Muscle of back (tissue), 13 donors: ENCODE measurements around the gene MISP. TPM values are rescaled to one million over a fixed set of nuclear protein-coding genes. Genes with fewer than 3 reads are reported as not detected.
"Not testable (repeated sequence)": the region's sequence is repeated elsewhere in the genome, so short reads cannot be mapped to it uniquely, and the experiment has no call there.

ENCODE experiments used
- DNase-seq, 3 donors: peaks; one replicate each; pipeline versions ENCODE4 v3.0.0 to v3.0.0-alpha.2; 2013
- long read RNA-seq, 9 donors: transcript quantifications; one replicate each; lab custom pipeline, GENCODE V29; 2026
- polyA plus RNA-seq, 10 donors: library from polyadenylated mRNA; unstranded; fragments of 120-200 nt; gene quantifications; one replicate each; pipeline ENCODE4 v1.2.1, GENCODE V29; 2013; ENCODE audit not compliant: insufficient read length in 10 of 10

The MISP gene
- polyA plus RNA-seq = under 1 TPM in 9 of 10 donors, not detected in 1; 0.05 to 0.84 (median 0.17) TPM
- long read RNA-seq, donor 1 = 0 reads
- long read RNA-seq, donor 2 = 0 reads
- long read RNA-seq, donor 3 = 0 reads
- long read RNA-seq, donor 4 = 0 reads
- long read RNA-seq, donor 5 = 0 reads
- long read RNA-seq, donor 6 = 0 reads
- long read RNA-seq, donor 7 = 0 reads
- long read RNA-seq, donor 8 = 0 reads
- long read RNA-seq, donor 9 = 0 reads

GRCh38 chr19:750640-751423, at the start of gene MISP:
MISP (plus strand) TSS chr19:751112; CDS start chr19:756947, 5,835 bp downstream.
- DNase-seq = no peak

GRCh38 chr19:702847-703246, 48.1 kb upstream of the MISP start:
- not testable (repeated sequence) for DNase-seq

- no peak for DNase-seq
Measured at GRCh38 chr19:703329-703650, 47.6 kb upstream of the MISP start.

GRCh38 chr19:703651-704446, 47.1 kb upstream of the MISP start:
- DNase-seq = peak in 1 of 3 donors; percentile 59

- DNase-seq = no peak
Measured at GRCh38 chr19:704447-704741, 46.5 kb upstream of the MISP start.

- DNase-seq = peak in 1 of 3 donors; percentile 69
Measured at GRCh38 chr19:708154-709143, 42.5 kb upstream of the MISP start, which contains the start of gene PALM. PALM (plus strand) TSS chr19:708935; CDS start chr19:709147, 212 bp downstream.

- no peak for DNase-seq
Measured at GRCh38 chr19:709196-709964, 41.5 kb upstream of the MISP start.

GRCh38 chr19:709965-710571, 40.8 kb upstream of the MISP start:
- DNase-seq = peak in 1 of 3 donors; percentile 48

- DNase-seq = no peak
Measured at GRCh38 chr19:710767-711166, 40.1 kb upstream of the MISP start.

- no peak for DNase-seq
Measured at GRCh38 chr19:711254-711653, 39.7 kb upstream of the MISP start.

- DNase-seq = no peak
Measured at GRCh38 chr19:715347-715746, 35.6 kb upstream of the MISP start.

- DNase-seq = peak in 1 of 3 donors; percentile 65
Measured at GRCh38 chr19:718251-718951, 32.5 kb upstream of the MISP start.

- DNase-seq = peak; percentile 47 to 92 (median 84)
Measured at GRCh38 chr19:718991-719512, 31.9 kb upstream of the MISP start.

GRCh38 chr19:719636-720344, 31.1 kb upstream of the MISP start:
- DNase-seq = peak in 2 of 3 donors; percentile 67 to 83

GRCh38 chr19:720345-721160, 30.4 kb upstream of the MISP start:
- peak in 1 of 3 donors; percentile 64 for DNase-seq

GRCh38 chr19:722553-723101, 28.3 kb upstream of the MISP start:
- no peak for DNase-seq

- no peak for DNase-seq
Measured at GRCh38 chr19:723247-723646, 27.7 kb upstream of the MISP start.
